ENCODE measurements around the gene NFE2L3.

DNA sequence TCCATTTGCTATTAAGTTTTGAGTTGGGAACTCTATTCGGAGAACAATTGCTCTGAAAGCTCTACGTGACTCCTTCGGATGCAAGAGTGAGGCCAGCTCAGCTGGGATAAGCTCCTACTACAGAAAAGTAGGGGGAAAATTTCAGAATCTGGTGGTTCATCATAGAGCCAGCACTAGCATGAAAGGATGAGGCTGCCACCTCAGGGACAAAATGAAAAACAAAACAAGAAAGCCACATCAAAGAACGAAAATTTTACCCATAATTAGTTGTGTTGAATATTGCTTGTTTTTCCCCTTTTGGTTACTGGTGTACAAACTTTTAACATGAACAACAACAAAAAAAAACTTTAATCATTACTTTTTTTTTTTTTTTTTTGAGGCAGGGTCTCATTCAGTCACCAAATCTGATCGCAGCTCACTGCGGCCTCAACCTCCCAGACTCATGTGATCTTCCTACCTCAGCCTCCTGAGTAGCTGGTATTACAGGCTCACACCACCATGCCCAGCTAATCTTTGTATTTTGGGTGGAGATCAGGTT is 39.7 kb upstream of the NFE2L3 start:
- TF ChIP-seq, protein P1, sequence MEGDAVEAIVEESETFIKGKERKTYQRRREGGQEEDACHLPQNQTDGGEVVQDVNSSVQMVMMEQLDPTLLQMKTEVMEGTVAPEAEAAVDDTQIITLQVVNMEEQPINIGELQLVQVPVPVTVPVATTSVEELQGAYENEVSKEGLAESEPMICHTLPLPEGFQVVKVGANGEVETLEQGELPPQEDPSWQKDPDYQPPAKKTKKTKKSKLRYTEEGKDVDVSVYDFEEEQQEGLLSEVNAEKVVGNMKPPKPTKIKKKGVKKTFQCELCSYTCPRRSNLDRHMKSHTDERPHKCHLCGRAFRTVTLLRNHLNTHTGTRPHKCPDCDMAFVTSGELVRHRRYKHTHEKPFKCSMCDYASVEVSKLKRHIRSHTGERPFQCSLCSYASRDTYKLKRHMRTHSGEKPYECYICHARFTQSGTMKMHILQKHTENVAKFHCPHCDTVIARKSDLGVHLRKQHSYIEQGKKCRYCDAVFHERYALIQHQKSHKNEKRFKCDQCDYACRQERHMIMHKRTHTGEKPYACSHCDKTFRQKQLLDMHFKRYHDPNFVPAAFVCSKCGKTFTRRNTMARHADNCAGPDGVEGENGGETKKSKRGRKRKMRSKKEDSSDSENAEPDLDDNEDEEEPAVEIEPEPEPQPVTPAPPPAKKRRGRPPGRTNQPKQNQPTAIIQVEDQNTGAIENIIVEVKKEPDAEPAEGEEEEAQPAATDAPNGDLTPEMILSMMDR (IDR thresholded peaks at IDR 0.05; ENCODE audit: low read depth, low read length, missing input control) = no peak
- no peak for TF ChIP-seq YY1 (IDR thresholded peaks at IDR 0.05)
